DND-41 (cell line): ENCODE data around the gene NBPF6.

ENCODE experiments used
- CTCF ChIP-seq: IDR thresholded peaks from 2 replicates; pipeline ENCODE4 v1.5.1; 2012; ENCODE audit warnings: borderline replicate concordance, low read length, moderate library complexity, mild to moderate bottlenecking; ENCODE audit not compliant: poor library complexity, severe bottlenecking; ENCODE audit errors: extremely low read depth
- EZH2 ChIP-seq: IDR thresholded peaks from 3 replicates; pipeline ENCODE4 v1.6.1; 2012; ENCODE audit warnings: borderline replicate concordance, low read depth, mild to moderate bottlenecking, moderate library complexity, low read length, inconsistent platforms; ENCODE audit not compliant: severe bottlenecking

- no peak for TF ChIP-seq CTCF
- no peak for TF ChIP-seq EZH2
Observed at GRCh38 chr1:108504447-108504846, 54.3 kb downstream of the NBPF6 start.
